Chondrocyte (in vitro differentiated cells): ENCODE data around the gene PTPRU. TPM values are rescaled to one million over a fixed set of nuclear protein-coding genes. Genes with fewer than 3 reads are reported as not detected.

ENCODE experiments used
- DNase-seq: peaks from one replicate; pipeline ENCODE4 v3.0.0; 2021; ENCODE audit warnings: mixed read lengths, low spot score
- H3K27ac Mint-ChIP-seq: one replicate; pipeline ENCODE4 v1.8.0; 2021; ENCODE audit warnings: mild to moderate bottlenecking, moderate library complexity, mixed read lengths; ENCODE audit not compliant: unreplicated experiment
- H3K27me3 Mint-ChIP-seq: 2 replicates; pipeline ENCODE4 v1.8.0; 2021; ENCODE audit warnings: low read depth, mixed read lengths
- H3K36me3 Mint-ChIP-seq: 2 replicates; pipeline ENCODE4 v1.8.0; 2021; ENCODE audit warnings: low read depth, mixed read lengths
- H3K4me1 Mint-ChIP-seq: 2 replicates; pipeline ENCODE4 v1.8.0; 2021; ENCODE audit warnings: low read depth, mild to moderate bottlenecking, mixed read lengths
- H3K4me3 Mint-ChIP-seq: one replicate; pipeline ENCODE4 v1.8.0; 2021; ENCODE audit warnings: mild to moderate bottlenecking, moderate library complexity, mixed read lengths; ENCODE audit not compliant: unreplicated experiment
- H3K9me3 Mint-ChIP-seq: 2 replicates; pipeline ENCODE4 v1.8.0; 2021; ENCODE audit warnings: low read depth, mixed read lengths
- total RNA-seq: library from RNA; stranded (reverse); gene quantifications from 3 replicates; pipeline ENCODE4 v1.2.1, GENCODE V29; 2021
- TF ChIP-seq, protein P1 (sequence below): fragments of 200-600 bp; sonication (generic); IDR thresholded peaks from 2 replicates; pipeline ENCODE4 v1.5.0; 2021; ENCODE audit warnings: antibody characterized with exemption, mild to moderate bottlenecking, moderate library complexity

Gene PTPRU
- total RNA-seq, 1 donor from 2014 or later = 12.6 TPM

- Mint-ChIP-seq H3K9me3 (no peaks in the 10 kb centered on the region), H3K27ac (no peak overlapping the region), H3K4me3 (no peak overlapping the region), H3K27me3 (no peaks in the 10 kb centered on the region), H3K4me1 (no peaks in the 10 kb centered on the region), H3K36me3 (peaks cover 12% of the 10 kb centered on the region)
- TF ChIP-seq, protein P1, sequence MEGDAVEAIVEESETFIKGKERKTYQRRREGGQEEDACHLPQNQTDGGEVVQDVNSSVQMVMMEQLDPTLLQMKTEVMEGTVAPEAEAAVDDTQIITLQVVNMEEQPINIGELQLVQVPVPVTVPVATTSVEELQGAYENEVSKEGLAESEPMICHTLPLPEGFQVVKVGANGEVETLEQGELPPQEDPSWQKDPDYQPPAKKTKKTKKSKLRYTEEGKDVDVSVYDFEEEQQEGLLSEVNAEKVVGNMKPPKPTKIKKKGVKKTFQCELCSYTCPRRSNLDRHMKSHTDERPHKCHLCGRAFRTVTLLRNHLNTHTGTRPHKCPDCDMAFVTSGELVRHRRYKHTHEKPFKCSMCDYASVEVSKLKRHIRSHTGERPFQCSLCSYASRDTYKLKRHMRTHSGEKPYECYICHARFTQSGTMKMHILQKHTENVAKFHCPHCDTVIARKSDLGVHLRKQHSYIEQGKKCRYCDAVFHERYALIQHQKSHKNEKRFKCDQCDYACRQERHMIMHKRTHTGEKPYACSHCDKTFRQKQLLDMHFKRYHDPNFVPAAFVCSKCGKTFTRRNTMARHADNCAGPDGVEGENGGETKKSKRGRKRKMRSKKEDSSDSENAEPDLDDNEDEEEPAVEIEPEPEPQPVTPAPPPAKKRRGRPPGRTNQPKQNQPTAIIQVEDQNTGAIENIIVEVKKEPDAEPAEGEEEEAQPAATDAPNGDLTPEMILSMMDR = no peak
- no peak for DNase-seq
Observed at GRCh38 chr1:29319300-29320110, 83.2 kb downstream of the PTPRU start.

- no peak overlapping the region for H3K4me3 Mint-ChIP-seq
- H3K36me3 Mint-ChIP-seq = peaks cover 10% of the 10 kb centered on the region
- no peaks in the 10 kb centered on the region for H3K4me1 Mint-ChIP-seq
- TF ChIP-seq, protein P1 = no peak
- H3K27me3 Mint-ChIP-seq = no peaks in the 10 kb centered on the region
- H3K27ac Mint-ChIP-seq = no peak overlapping the region
- DNase-seq = no peak
- no peaks in the 10 kb centered on the region for H3K9me3 Mint-ChIP-seq
Observed at GRCh38 chr1:29320156-29320940, 84.0 kb downstream of the PTPRU start.

DNA sequence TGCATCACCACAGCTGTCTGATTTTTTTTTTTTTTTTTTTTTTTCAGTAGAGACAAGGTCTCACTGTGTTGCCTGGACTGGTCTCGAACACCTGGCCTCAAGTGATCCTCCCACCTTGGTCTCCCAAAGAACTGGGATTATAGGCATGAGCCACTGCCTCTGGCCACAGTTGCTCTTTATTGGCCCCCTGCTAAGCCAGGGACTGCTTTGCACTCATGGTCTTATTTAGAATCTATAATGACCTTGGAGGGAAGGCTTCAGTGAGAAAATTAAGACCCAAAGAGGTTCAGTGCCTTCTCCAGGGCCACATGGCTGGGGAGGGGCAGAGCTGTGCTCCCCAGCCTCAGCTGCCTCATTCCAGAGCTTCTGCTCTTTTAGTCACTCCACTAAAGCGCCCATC is 84.9 kb downstream of the PTPRU start:
- H3K27me3 Mint-ChIP-seq = no peaks in the 10 kb centered on the region
- H3K36me3 Mint-ChIP-seq = peaks cover 10% of the 10 kb centered on the region

DNA sequence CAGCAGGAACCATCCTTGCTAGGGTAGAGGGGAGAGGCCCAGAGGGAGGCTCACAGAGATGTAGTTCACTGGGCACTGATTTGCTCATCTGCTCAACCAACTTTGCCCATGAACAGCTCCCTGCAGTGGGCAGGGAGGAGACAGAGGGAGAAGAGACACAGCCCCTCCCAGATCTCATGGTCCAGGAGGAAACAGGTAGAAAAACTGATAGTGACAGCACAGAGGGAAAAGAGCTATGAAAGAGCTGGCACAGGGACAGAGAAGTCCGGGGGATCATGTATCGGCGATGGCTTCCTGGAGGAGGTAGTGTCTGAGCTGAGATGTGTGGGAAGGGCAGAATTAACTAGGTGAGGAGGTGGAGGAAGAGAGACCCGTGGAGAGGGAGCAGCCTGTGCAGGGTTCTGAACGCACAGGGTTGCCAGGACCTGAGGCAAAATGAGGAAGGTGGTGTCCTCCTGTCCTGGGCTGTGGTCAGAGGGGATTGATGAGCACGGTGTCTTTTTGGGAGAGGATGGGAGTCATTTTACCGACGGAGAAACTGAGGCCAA is 85.9 kb downstream of the PTPRU start:
- Mint-ChIP-seq H3K27ac (no peak overlapping the region), H3K4me3 (no peak overlapping the region)
- no peak for DNase-seq

More for the DNA sequence above, 84.9 kb downstream of the PTPRU start:
- no peaks in the 10 kb centered on the region for H3K4me1 Mint-ChIP-seq
- no peak overlapping the region for H3K27ac Mint-ChIP-seq
- H3K4me3 Mint-ChIP-seq = no peak overlapping the region
- TF ChIP-seq, protein P1 = no peak
- H3K9me3 Mint-ChIP-seq = no peaks in the 10 kb centered on the region
- DNase-seq = no peak

More for the DNA sequence above, 85.9 kb downstream of the PTPRU start:
- H3K9me3 Mint-ChIP-seq = no peaks in the 10 kb centered on the region
- TF ChIP-seq, protein P1 = no peak
- H3K36me3 Mint-ChIP-seq = peaks cover 8% of the 10 kb centered on the region
- no peaks in the 10 kb centered on the region for H3K27me3 Mint-ChIP-seq
- H3K4me1 Mint-ChIP-seq = no peaks in the 10 kb centered on the region
